Measurements from ENCODE around the gene PHF8. TPM values are rescaled to one million over a fixed set of nuclear protein-coding genes. Genes with fewer than 3 reads are reported as not detected.
A peak's percentile ranks its signal among the peaks of the same experiment; 100 is the strongest.

PHF8 gene
- polyA plus RNA-seq, 1 donor: 20.5 TPM

DNA sequence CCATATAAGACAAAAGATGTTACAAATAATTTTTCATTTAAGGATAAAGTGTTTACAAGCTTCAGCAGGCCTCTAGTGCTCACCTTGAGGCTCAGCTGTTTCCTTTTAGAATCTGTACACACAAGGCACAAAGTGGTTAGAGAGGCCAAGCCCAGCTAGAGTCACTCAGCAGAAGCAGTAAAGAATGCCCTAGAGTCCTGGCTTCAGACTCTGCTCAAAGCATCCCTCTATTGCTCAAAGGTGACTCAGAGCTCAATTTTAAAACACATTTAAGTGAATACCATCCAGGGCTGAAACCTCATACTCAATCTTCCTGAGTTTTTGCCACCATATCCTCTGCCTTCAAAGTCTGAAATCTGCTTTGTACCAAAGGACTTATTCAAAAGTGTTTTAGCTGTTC is 22.6 kb upstream of the PHF8 start:
- Histone ChIP-seq H3K27me3 (ENCODE audit: control insufficient read depth, insufficient read depth, low read length) (no peaks in the 10 kb centered on the region), H3K4me3 (ENCODE audit: low read length) (no peak overlapping the region), H3K9me3 (ENCODE audit: control insufficient read depth, low read depth, low read length) (no peaks in the 10 kb centered on the region), H3K36me3 (ENCODE audit: control insufficient read depth, insufficient read depth, low read length) (no peaks in the 10 kb centered on the region), H3K4me1 (ENCODE audit: control insufficient read depth, insufficient read depth, low read length) (no peaks in the 10 kb centered on the region), H3K27ac (ENCODE audit: low read length) (no peak overlapping the region)
- no peak for DNase-seq

DNA sequence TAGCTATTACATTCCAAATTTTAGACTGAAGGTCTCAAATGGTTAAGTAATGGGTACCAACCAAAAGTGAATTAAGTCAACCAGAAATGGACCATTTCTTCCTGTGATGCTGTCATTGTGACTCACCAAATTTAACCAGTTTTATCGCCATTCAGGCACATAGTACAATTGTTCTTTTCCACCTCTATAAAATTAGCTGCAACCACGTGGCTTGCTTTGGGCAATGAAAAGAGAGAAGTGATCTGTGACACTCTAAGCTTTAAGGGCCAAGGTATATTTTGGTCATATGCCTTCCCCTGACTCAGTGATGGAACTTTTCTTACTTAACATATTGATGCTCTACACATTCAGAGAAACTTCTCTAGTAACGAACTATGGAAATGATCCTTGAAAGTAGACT is 20.3 kb upstream of the PHF8 start:
- DNase-seq: no peak
- no CpG with 5 or more reads among the region's 3 CpGs for WGBS (ENCODE audit: insufficient coverage, low lambda C conversion rate)
- Histone ChIP-seq H3K4me3 (ENCODE audit: low read length) (no peak overlapping the region), H3K36me3 (ENCODE audit: control insufficient read depth, insufficient read depth, low read length) (no peaks in the 10 kb centered on the region), H3K9me3 (ENCODE audit: control insufficient read depth, low read depth, low read length) (no peaks in the 10 kb centered on the region), H3K4me1 (ENCODE audit: control insufficient read depth, insufficient read depth, low read length) (no peaks in the 10 kb centered on the region), H3K27ac (ENCODE audit: low read length) (no peak overlapping the region), H3K27me3 (ENCODE audit: control insufficient read depth, insufficient read depth, low read length) (no peaks in the 10 kb centered on the region)

DNA sequence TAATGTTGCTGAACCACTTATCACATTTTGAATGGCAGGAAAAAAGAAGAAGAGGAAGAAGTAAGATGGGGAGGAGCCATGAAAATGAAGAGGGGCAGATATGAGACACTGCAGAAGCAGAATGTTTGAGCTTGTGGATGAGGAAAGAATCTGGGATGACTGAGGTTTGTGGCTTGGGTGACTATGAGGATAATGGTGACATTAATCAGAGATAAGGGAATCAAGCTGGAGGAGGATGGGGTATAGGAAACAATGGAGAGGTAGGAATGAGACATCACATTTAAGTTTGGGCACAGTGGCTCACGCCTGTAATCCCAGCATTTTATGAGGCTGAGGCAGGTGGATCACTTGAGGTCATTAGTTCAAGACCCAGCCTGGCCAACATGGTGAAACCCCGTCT is 19.1 kb upstream of the PHF8 start:
- Histone ChIP-seq H3K36me3 (ENCODE audit: control insufficient read depth, insufficient read depth, low read length) (no peaks in the 10 kb centered on the region), H3K27ac (ENCODE audit: low read length) (no peak overlapping the region), H3K4me3 (ENCODE audit: low read length) (no peak overlapping the region), H3K9me3 (ENCODE audit: control insufficient read depth, low read depth, low read length) (no peaks in the 10 kb centered on the region), H3K4me1 (ENCODE audit: control insufficient read depth, insufficient read depth, low read length) (no peaks in the 10 kb centered on the region), H3K27me3 (ENCODE audit: control insufficient read depth, insufficient read depth, low read length) (no peaks in the 10 kb centered on the region)
- no CpG with 5 or more reads among the region's 2 CpGs for WGBS (ENCODE audit: insufficient coverage, low lambda C conversion rate)
- DNase-seq: no peak

DNA sequence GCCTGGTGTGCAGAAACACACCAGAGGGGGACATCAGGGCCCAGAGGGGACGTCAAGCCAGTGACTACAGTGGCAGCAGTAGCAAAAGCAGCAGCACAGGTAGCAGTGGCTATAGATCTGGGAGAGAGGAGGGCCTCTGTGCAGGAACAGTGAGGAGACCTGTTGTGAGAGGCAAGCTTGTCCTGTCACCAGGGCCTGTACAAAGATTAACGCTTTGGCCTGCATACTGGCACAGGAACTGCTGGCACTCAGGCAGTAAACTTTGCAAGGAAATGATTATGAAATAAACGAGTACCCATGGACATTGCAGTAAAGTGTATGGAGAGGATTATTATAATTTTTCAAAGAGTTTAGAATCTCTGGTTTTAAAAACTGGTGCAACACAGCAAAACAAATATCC is 5.5 kb upstream of the PHF8 start:
- H3K27me3 ChIP-seq (ENCODE audit: control insufficient read depth, insufficient read depth, low read length): no peaks in the 10 kb centered on the region
- no peaks in the 10 kb centered on the region for H3K4me1 ChIP-seq (ENCODE audit: control insufficient read depth, insufficient read depth, low read length)
- H3K9me3 ChIP-seq (ENCODE audit: control insufficient read depth, low read depth, low read length): no peaks in the 10 kb centered on the region
- no peak overlapping the region for H3K4me3 ChIP-seq (ENCODE audit: low read length)
- H3K36me3 ChIP-seq (ENCODE audit: control insufficient read depth, insufficient read depth, low read length): no peaks in the 10 kb centered on the region
- no peak for DNase-seq
- no peak overlapping the region for H3K27ac ChIP-seq (ENCODE audit: low read length)
- no CpG with 5 or more reads among the region's 3 CpGs for WGBS (ENCODE audit: insufficient coverage, low lambda C conversion rate)

DNA sequence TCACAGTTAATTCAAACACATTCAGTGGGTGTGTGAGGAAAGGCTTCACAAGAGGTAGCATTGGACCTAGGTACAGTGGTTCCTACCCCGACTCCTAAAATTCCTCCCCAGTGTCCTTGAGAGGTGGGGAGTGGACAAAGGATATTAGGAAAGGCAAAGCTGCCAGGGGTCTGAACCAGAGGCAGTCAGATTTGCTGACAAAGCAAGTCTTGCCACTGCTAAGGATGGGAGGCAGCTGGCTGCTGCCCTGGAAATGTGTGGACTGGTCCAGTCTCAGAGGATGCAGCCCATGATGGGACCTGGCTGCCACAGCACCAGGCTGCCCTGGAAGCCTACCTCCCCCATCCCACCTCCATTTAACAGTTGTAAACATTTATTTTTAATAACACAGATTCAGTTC is 4.1 kb upstream of the PHF8 start:
- DNase-seq: no peak
- H3K27me3 ChIP-seq (ENCODE audit: control insufficient read depth, insufficient read depth, low read length): no peaks in the 10 kb centered on the region
- WGBS (ENCODE audit: insufficient coverage, low lambda C conversion rate): no CpG with 5 or more reads among the region's 1 CpG

DNA sequence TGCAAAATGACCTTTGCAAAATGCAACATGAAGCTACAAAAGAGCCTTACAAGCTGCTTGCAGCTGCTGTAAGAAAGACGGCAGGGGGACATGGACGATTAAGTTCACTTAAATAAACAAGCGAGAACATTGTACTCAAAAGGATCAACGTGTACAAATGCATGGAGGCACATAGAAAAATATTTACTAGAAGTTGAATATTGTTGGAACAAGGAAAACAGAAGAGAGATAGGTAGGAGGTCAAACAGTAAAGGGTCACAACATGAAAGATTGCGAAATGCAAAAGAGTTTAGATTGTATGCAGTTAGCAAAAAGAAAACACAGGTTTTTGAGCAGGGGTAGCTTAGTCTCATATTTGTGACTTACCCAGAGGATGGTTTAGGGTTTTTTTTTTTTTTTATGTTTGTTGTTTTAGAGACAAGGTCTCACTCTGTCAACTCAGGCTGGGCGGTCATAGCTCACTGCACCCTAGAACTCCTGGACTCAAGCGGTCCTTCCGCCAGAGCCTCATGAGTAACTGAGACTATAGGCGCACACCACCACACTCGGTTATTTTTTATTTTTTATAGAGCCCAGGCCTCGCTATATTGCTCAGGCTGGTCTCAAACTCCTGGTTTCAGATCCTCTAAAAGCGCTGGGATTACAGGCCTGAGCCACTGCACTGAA is 1.4 kb upstream of the PHF8 start:
- DNase-seq: peak in 1 of 2 donors; percentile 2
- 20% methylated on average over 1 of the region's 12 CpGs for WGBS (ENCODE audit: insufficient coverage, low lambda C conversion rate)
- Histone ChIP-seq H3K4me3 (ENCODE audit: low read length) (no peak overlapping the region), H3K27ac (ENCODE audit: low read length) (peak overlapping the region; percentile 96), H3K9me3 (ENCODE audit: control insufficient read depth, low read depth, low read length) (no peaks in the 10 kb centered on the region), H3K36me3 (ENCODE audit: control insufficient read depth, insufficient read depth, low read length) (peaks cover 7% of the 10 kb centered on the region), H3K4me1 (ENCODE audit: control insufficient read depth, insufficient read depth, low read length) (no peaks in the 10 kb centered on the region), H3K27me3 (ENCODE audit: control insufficient read depth, insufficient read depth, low read length) (no peaks in the 10 kb centered on the region)

More for the DNA sequence above, 4.1 kb upstream of the PHF8 start:
- Histone ChIP-seq H3K9me3 (ENCODE audit: control insufficient read depth, low read depth, low read length) (no peaks in the 10 kb centered on the region), H3K4me1 (ENCODE audit: control insufficient read depth, insufficient read depth, low read length) (no peaks in the 10 kb centered on the region), H3K4me3 (ENCODE audit: low read length) (no peak overlapping the region), H3K36me3 (ENCODE audit: control insufficient read depth, insufficient read depth, low read length) (no peaks in the 10 kb centered on the region), H3K27ac (ENCODE audit: low read length) (no peak overlapping the region)

DNA sequence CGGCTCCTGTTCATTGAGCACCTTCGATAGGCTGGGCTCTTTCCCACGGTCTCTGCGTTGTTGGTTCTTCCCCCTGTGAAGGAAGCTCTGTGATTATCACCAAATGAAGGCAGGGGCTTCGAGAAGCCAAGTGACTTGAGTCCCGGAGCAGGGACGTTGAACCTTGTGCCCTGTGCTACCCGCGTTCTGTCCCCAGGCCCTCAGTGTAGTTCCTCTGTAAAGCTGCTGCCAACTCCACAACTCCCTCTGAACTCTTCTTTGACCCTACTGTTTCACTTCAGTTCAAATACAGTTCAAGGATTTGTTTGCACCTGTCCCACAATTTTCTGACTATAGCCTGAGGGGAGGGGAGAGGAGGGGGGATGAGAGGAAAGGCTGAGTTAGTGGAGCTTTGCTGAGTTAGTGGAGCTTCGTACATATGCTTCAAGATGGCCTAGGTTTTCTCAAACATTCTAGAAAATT is 635 bp upstream of the PHF8 start:
- WGBS (ENCODE audit: insufficient coverage, low lambda C conversion rate): no CpG with 5 or more reads among the region's 10 CpGs
- Histone ChIP-seq H3K9me3 (ENCODE audit: control insufficient read depth, low read depth, low read length) (no peaks in the 10 kb centered on the region), H3K4me1 (ENCODE audit: control insufficient read depth, insufficient read depth, low read length) (no peaks in the 10 kb centered on the region), H3K4me3 (ENCODE audit: low read length) (peak overlapping the region; percentile 54), H3K36me3 (ENCODE audit: control insufficient read depth, insufficient read depth, low read length) (peaks cover 11% of the 10 kb centered on the region), H3K27me3 (ENCODE audit: control insufficient read depth, insufficient read depth, low read length) (no peaks in the 10 kb centered on the region), H3K27ac (ENCODE audit: low read length) (peak overlapping the region; percentile 96)
- no peak for DNase-seq

DNA sequence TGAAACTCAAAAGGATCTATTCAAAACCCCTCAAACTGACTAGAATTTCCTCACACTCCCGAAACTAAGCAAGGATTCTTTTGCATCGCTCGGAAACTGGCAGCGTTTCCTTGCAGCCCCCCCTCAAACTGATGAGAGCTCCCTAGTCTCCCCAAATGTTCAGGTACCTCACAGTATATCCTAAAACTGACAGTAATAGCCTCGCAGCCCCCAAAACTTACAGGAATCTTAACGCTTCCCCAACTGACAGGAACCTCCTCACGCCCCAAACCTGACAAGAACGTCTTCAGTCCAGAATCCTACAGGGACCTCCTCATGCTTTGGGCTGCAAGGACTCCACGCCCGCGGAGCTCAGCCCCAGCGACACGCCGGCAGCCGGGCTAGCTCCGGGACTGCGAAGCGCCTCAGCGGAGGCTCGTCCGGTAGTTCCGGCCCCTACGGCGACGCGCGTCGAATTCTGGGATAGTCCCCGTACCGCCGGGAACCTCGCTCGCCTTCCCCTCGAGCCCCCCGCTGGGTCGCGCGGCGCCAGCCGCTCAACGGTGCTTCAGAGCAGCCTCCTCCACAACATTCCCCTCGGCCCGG is 640 bp downstream of the PHF8 start:
- WGBS (ENCODE audit: insufficient coverage, low lambda C conversion rate): no CpG with 5 or more reads among the region's 43 CpGs
- H3K4me3 ChIP-seq (ENCODE audit: low read length): peak overlapping the region; percentile 57
- no peaks in the 10 kb centered on the region for H3K4me1 ChIP-seq (ENCODE audit: control insufficient read depth, insufficient read depth, low read length)
- H3K27ac ChIP-seq (ENCODE audit: low read length): peak overlapping the region; percentile 80
- peaks cover 11% of the 10 kb centered on the region for H3K36me3 ChIP-seq (ENCODE audit: control insufficient read depth, insufficient read depth, low read length)
- no peak for DNase-seq
- H3K9me3 ChIP-seq (ENCODE audit: control insufficient read depth, low read depth, low read length): no peaks in the 10 kb centered on the region
- H3K27me3 ChIP-seq (ENCODE audit: control insufficient read depth, insufficient read depth, low read length): no peaks in the 10 kb centered on the region

DNA sequence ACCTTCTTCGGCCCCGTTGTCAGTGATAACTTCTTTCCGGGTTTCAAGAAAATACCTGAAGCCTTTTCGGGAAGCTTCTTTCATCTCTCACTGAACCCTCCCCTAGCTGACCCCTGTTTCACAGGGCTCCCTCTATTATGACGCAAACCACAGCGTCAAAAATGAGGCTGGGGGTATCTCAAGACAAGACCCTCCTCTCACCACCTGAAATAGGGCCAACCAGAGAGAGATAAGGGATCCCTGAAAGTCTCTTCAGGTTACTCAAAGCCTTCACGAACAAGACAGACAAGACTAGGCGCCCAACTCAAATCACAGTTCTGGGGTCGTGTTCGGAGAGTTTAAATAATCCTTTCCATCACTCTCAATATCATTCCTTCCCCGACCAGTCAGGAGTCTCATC is 1.2 kb downstream of the PHF8 start:
- WGBS (ENCODE audit: insufficient coverage, low lambda C conversion rate): no CpG with 5 or more reads among the region's 11 CpGs
- Histone ChIP-seq H3K4me3 (ENCODE audit: low read length) (peak overlapping the region; percentile 57), H3K27me3 (ENCODE audit: control insufficient read depth, insufficient read depth, low read length) (no peaks in the 10 kb centered on the region), H3K36me3 (ENCODE audit: control insufficient read depth, insufficient read depth, low read length) (peaks cover 11% of the 10 kb centered on the region), H3K27ac (ENCODE audit: low read length) (peak overlapping the region; percentile 80), H3K9me3 (ENCODE audit: control insufficient read depth, low read depth, low read length) (no peaks in the 10 kb centered on the region), H3K4me1 (ENCODE audit: control insufficient read depth, insufficient read depth, low read length) (no peaks in the 10 kb centered on the region)
- DNase-seq: peak in 1 of 2 donors; percentile 16

DNA sequence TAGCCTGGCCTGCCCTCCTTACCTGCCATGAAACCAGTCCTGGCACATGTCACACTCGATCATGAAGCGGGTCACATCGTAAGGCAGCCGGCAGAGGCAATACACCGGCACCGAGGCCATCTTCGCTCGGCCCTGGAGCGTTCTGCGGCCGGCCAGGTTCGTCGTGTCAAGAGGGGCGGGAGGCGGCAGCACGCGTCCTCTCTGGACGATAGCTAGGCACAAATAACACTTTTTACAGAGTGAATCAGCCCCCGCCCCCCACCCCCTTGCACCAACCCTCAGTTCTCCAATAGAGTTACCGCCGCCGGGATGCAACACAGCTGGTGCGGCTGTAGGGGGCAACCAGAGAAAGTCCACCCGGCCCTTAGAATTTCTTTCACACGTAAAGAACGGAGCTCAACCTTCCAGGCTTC is 1.7 kb downstream of the PHF8 start:
- no peaks in the 10 kb centered on the region for H3K27me3 ChIP-seq (ENCODE audit: control insufficient read depth, insufficient read depth, low read length)
- no CpG with 5 or more reads among the region's 26 CpGs for WGBS (ENCODE audit: insufficient coverage, low lambda C conversion rate)
- H3K36me3 ChIP-seq (ENCODE audit: control insufficient read depth, insufficient read depth, low read length): peaks cover 11% of the 10 kb centered on the region
- no peak overlapping the region for H3K27ac ChIP-seq (ENCODE audit: low read length)
- H3K4me1 ChIP-seq (ENCODE audit: control insufficient read depth, insufficient read depth, low read length): no peaks in the 10 kb centered on the region
- no peaks in the 10 kb centered on the region for H3K9me3 ChIP-seq (ENCODE audit: control insufficient read depth, low read depth, low read length)
- peak overlapping the region; percentile 57 for H3K4me3 ChIP-seq (ENCODE audit: low read length)
- DNase-seq: peak; percentile 35 to 37

DNA sequence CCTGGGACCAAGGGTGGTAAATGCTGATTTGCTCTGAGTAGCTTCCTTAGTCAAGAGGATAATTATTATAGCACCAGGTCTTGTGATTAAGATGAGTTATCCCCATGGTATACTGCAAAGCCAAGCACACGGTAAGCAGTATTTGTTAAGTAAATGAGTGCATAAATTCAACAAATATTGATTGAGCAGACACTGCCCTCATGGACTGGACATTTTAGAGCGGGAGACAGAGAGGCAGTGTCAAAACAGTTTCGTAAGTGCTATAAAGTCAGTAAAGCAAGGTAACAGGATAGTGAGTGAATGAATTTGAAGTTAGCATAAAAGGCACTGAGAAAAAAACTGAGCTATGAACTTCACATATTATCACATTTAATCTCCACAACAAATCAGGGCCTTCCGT is 13.9 kb downstream of the PHF8 start:
- H3K36me3 ChIP-seq (ENCODE audit: control insufficient read depth, insufficient read depth, low read length): peaks cover 34% of the 10 kb centered on the region
- DNase-seq: no peak
- no peaks in the 10 kb centered on the region for H3K9me3 ChIP-seq (ENCODE audit: control insufficient read depth, low read depth, low read length)
- no peak overlapping the region for H3K4me3 ChIP-seq (ENCODE audit: low read length)
- H3K27ac ChIP-seq (ENCODE audit: low read length): no peak overlapping the region
- H3K4me1 ChIP-seq (ENCODE audit: control insufficient read depth, insufficient read depth, low read length): no peaks in the 10 kb centered on the region
- WGBS (ENCODE audit: insufficient coverage, low lambda C conversion rate): no CpG with 5 or more reads among the region's 4 CpGs
- no peaks in the 10 kb centered on the region for H3K27me3 ChIP-seq (ENCODE audit: control insufficient read depth, insufficient read depth, low read length)
